ENCODE measurements around the gene GPBP1L1.
"Not testable (repeated sequence)": the region's sequence is repeated elsewhere in the genome, so short reads cannot be mapped to it uniquely, and the experiment has no call there.

GPBP1L1 gene

GRCh38 chr1:45629035-45629434 is 57.3 kb downstream of the GPBP1L1 start:
- DNase-seq, result no peak

- DNase-seq, result no peak
These were observed 62.4 kb downstream of the GPBP1L1 start, which contains the start of gene CCDC17 for GRCh38 chr1:45623972-45624371. Gene CCDC17 (minus strand): TSS chr1:45624054. CDS start chr1:45623909, 145 bp downstream.

GRCh38 chr1:45622524-45623394 is 63.6 kb downstream of the GPBP1L1 start:
- no peak for DNase-seq

GRCh38 chr1:45621895-45622523 is 64.3 kb downstream of the GPBP1L1 start:
- no peak for DNase-seq

- no peak for DNase-seq
These were observed 64.9 kb downstream of the GPBP1L1 start for GRCh38 chr1:45621501-45621836.

- no peak for DNase-seq
These were observed 65.5 kb downstream of the GPBP1L1 start for GRCh38 chr1:45620588-45621500.

GRCh38 chr1:45619149-45619921 is 67.0 kb downstream of the GPBP1L1 start:
- no peak for DNase-seq

- no peak for DNase-seq
These were observed 68.7 kb downstream of the GPBP1L1 start for GRCh38 chr1:45617618-45618017.

GRCh38 chr1:45615885-45616284 is 70.4 kb downstream of the GPBP1L1 start:
- DNase-seq, result no peak

- no peak for DNase-seq
These were observed 73.3 kb downstream of the GPBP1L1 start for GRCh38 chr1:45612941-45613579.

GRCh38 chr1:45610589-45611226 is 75.6 kb downstream of the GPBP1L1 start:
- no peak for DNase-seq

GRCh38 chr1:45608175-45609156 is 77.9 kb downstream of the GPBP1L1 start:
- no peak for DNase-seq

- no peak for DNase-seq
These were observed 78.8 kb downstream of the GPBP1L1 start for GRCh38 chr1:45607404-45608074.

GRCh38 chr1:45604239-45604638 is 82.1 kb downstream of the GPBP1L1 start:
- DNase-seq, result no peak

GRCh38 chr1:45596765-45597164 is 89.6 kb downstream of the GPBP1L1 start:
- DNase-seq, result not testable (repeated sequence)

- no peak for DNase-seq
These were observed 91.9 kb downstream of the GPBP1L1 start for GRCh38 chr1:45594412-45594811.

- DNase-seq, result no peak
These were observed 96.5 kb downstream of the GPBP1L1 start for GRCh38 chr1:45589861-45590260.

- DNase-seq, result no peak
These were observed 99.6 kb downstream of the GPBP1L1 start for GRCh38 chr1:45586769-45587168.

GRCh38 chr1:45585496-45586075 is 100.7 kb downstream of the GPBP1L1 start:
- no peak for DNase-seq
